A549 (cell line): ENCODE results near the gene CMC2. TPM values are rescaled to one million over a fixed set of nuclear protein-coding genes. Genes with fewer than 3 reads are reported as not detected.

ENCODE experiments used
- ATAC-seq, 2 experiments: fragments of 200-7000 bp in 1 of 2; fragments of >200 bp in 1 of 2; cut with Nextera tagmentation in 1 of 2; cut with Tn5 transposase in 1 of 2; 3 replicates each; pipeline versions ENCODE4 v1.8.0 to v1.9.1; 2018 to 2020; ENCODE audit warnings: mild to moderate bottlenecking in 1 of 2, moderate library complexity in 1 of 2
- CTCF ChIA-PET: fragments of 300-600 bp; sonication (Branson Sonifier 250); formaldehyde crosslinking; extraction: SDS; loops from one replicate; lab custom pipeline; 2021; ENCODE audit warnings: antibody characterized with exemption, inconsistent platforms; lab: Yijun Ruan, JAX
- POLR2A ChIA-PET: fragments of 350-600 bp; formaldehyde crosslinking; extraction: SDS; loops from one replicate; lab custom pipeline; 2021; ENCODE audit warnings: antibody characterized with exemption, inconsistent platforms; lab: Yijun Ruan, JAX
- DNase-seq, 2 experiments: peaks; one replicate each; pipeline versions ENCODE4 v3.0.0 to v3.0.0-alpha.2; 2011 to 2016; ENCODE audit warnings: low read depth in 1 of 2, low spot score in 1 of 2
- FAIRE-seq: peaks from 2 replicates; lab custom pipeline; 2011; peaks lifted over from hg19 to GRCh38; lab: Jason Lieb, UNC
- H3K27ac ChIP-seq, 2 experiments: fragments of >200 bp; sonication (Bioruptor Twin); formaldehyde crosslinking; 3 replicates each; pipeline ENCODE4 v1.5.1; 2016 to 2017
- H3K4me1 ChIP-seq: fragments of >200 bp; sonication (Bioruptor Twin); formaldehyde crosslinking; 3 replicates; pipeline ENCODE4 v1.6.1; 2016
- H3K4me2 ChIP-seq: fragments of >200 bp; sonication (Bioruptor Twin); formaldehyde crosslinking; 3 replicates; pipeline ENCODE4 v1.6.1; 2016
- H3K4me3 ChIP-seq: fragments of >200 bp; sonication (Bioruptor Twin); formaldehyde crosslinking; 3 replicates; pipeline ENCODE4 v1.5.1; 2016
- H3K9me3 ChIP-seq: fragments of >200 bp; sonication (Bioruptor Twin); formaldehyde crosslinking; 3 replicates; pipeline ENCODE4 v1.6.1; 2016
- BCL3 ChIP-seq: fragments of >200 bp; sonication (Bioruptor Twin); formaldehyde crosslinking; IDR thresholded peaks from 3 replicates; pipeline ENCODE4 v1.6.1; 2016
- CBX2 ChIP-seq: fragments of 200-600 bp; sonication (generic); IDR thresholded peaks from 2 replicates; pipeline ENCODE4 v1.6.1; 2016; ENCODE audit warnings: low read depth, mild to moderate bottlenecking, borderline replicate concordance
- CHD4 ChIP-seq: fragments of 200-600 bp; sonication (generic); IDR thresholded peaks from 2 replicates; pipeline ENCODE4 v1.6.1; 2016; ENCODE audit warnings: antibody characterized with exemption, mild to moderate bottlenecking, borderline replicate concordance
- CTCF ChIP-seq: fragments of >200 bp; sonication (Bioruptor Twin); formaldehyde crosslinking; IDR thresholded peaks from 3 replicates; pipeline ENCODE4 v1.5.1; 2016
- E2F6 ChIP-seq: IDR thresholded peaks from 2 replicates; pipeline ENCODE4 v1.6.1; 2012; ENCODE audit warnings: low read depth, borderline replicate concordance
- EHMT2 ChIP-seq: fragments of 200-600 bp; sonication (generic); IDR thresholded peaks from 2 replicates; pipeline ENCODE4 v1.6.1; 2016; ENCODE audit warnings: antibody characterized with exemption, low read depth, mild to moderate bottlenecking, moderate library complexity
- ESRRA ChIP-seq: fragments of 150-350 bp; IDR thresholded peaks from 2 replicates; pipeline ENCODE4 v1.6.1; 2014; ENCODE audit warnings: mild to moderate bottlenecking, low read length, borderline replicate concordance
- FOXS1 ChIP-seq: fragments of 250-450 bp; sonication (Bioruptor Pico); IDR thresholded peaks from 2 replicates; pipeline ENCODE4 v1.5.0; 2020; ENCODE audit warnings: mild to moderate bottlenecking, moderate library complexity
- HEYL ChIP-seq: fragments of 250-450 bp; sonication (Bioruptor Pico); IDR thresholded peaks from 2 replicates; pipeline ENCODE4 v1.8.0; 2021; ENCODE audit warnings: mild to moderate bottlenecking, moderate library complexity
- HOXB13 ChIP-seq: fragments of 250-450 bp; sonication (Bioruptor Pico); IDR thresholded peaks from 2 replicates; pipeline ENCODE4 v1.5.0; 2020; ENCODE audit warnings: low read depth, mild to moderate bottlenecking, moderate library complexity
- HOXB5 ChIP-seq: fragments of 250-450 bp; sonication (Bioruptor Pico); IDR thresholded peaks from 2 replicates; pipeline ENCODE4 v1.5.0; 2020; ENCODE audit warnings: mild to moderate bottlenecking, moderate library complexity
- KDM1A ChIP-seq: fragments of 200-600 bp; sonication (generic); IDR thresholded peaks from 2 replicates; pipeline ENCODE4 v1.6.1; 2016; ENCODE audit warnings: low read depth, mild to moderate bottlenecking
- MAX ChIP-seq: IDR thresholded peaks from 2 replicates; pipeline ENCODE4 v1.6.1; 2012
- PHF8 ChIP-seq: fragments of 200-600 bp; sonication (generic); IDR thresholded peaks from 2 replicates; pipeline ENCODE4 v1.6.1; 2016; ENCODE audit warnings: low read depth, mild to moderate bottlenecking, antibody characterized with exemption, moderate library complexity, borderline replicate concordance
- POLR2A ChIP-seq: IDR thresholded peaks from 2 replicates; pipeline ENCODE4 v1.6.1; 2012; ENCODE audit warnings: mild to moderate bottlenecking, low read length
- RAD21 ChIP-seq, 2 experiments: fragments of >200 bp in 1 of 2; sonication (Bioruptor Twin) in 1 of 2; formaldehyde crosslinking in 1 of 2; IDR thresholded peaks in 1 of 2; conservative IDR thresholded peaks in 1 of 2; 2 replicates in 1 of 2; 3 replicates in 1 of 2; pipeline ENCODE4 v1.6.1; 2012 to 2018; ENCODE audit warnings: inconsistent platforms in 1 of 2
- RARB ChIP-seq: fragments of 250-450 bp; sonication (Bioruptor Pico); IDR thresholded peaks from 2 replicates; pipeline ENCODE4 v1.8.0; 2021; ENCODE audit warnings: mild to moderate bottlenecking, moderate library complexity
- SMC3 ChIP-seq: fragments of >200 bp; sonication (Bioruptor Twin); formaldehyde crosslinking; IDR thresholded peaks from 3 replicates; pipeline ENCODE4 v1.6.1; 2018; ENCODE audit warnings: inconsistent platforms
- USF2 ChIP-seq: fragments of 450-650 bp; IDR thresholded peaks from 2 replicates; pipeline ENCODE4 v1.6.1; 2014; ENCODE audit warnings: antibody characterized with exemption
- WGBS: methylation state at CpG from one replicate; pipeline ENCODE4 v1.1.6; 2017; ENCODE audit errors: missing lambda C conversion rate; 5-methylcytosine and 5-hydroxymethylcytosine counted together
- polyA plus RNA-seq, 4 experiments: library from polyadenylated mRNA; depleted of rRNA in 3 of 4; stranded (reverse); fragments of >200 nt; fragmentation: RNase III in 1 of 4; extraction: RNeasy Plus Mini Kit Qiagen cat#74134 plus additional on column Dnase treatment in 1 of 4; gene quantifications; 2 replicates in 3 of 4; 3 replicates in 1 of 4; pipeline ENCODE4 v1.2.3, GENCODE V29; 2011 to 2017

The CMC2 gene
- polyA plus RNA-seq, 2 of the 4 experiments (the other 2 are of a cell fraction): 143 to 207 TPM

GRCh38 chr16:80931801-80932707 lies 74.6 kb downstream of the CMC2 start (continued):
- peak; percentile 96 for TF ChIP-seq E2F6
- TF ChIP-seq HOXB13 (CRISPR knock-in tag): peak; percentile 73; the same call in 1 of the 2 replicates
- TF ChIP-seq BCL3: no peak
- 0 out of 2 replicates have a peak, but pooled peaks have one; percentile 18 for TF ChIP-seq HOXB5 (CRISPR knock-in tag)
- no peak for TF ChIP-seq KDM1A
- no peak for TF ChIP-seq CBX2
- TF ChIP-seq USF2: no peak
- TF ChIP-seq MAX: peak; percentile 93
- no peak for TF ChIP-seq FOXS1 (CRISPR knock-in tag)

GRCh38 chr16:80924372-80924978 lies 82.2 kb downstream of the CMC2 start:
- ChIA-PET CTCF (interaction anchor here (0.6 to 1.6 kb wide), 14 partner anchors 8 to 401 kb away, joined by 3 to 7 read pairs (median 3); partner anchors contain the start of gene ATMIN), POLR2A (no interaction called here)
- Histone ChIP-seq H3K9me3 (no peaks in the 10 kb centered on the region), H3K27ac (no peak overlapping the region), H3K4me3 (no peak overlapping the region), H3K4me2 (no peak overlapping the region), H3K4me1 (no peaks in the 10 kb centered on the region)
- FAIRE-seq (no peak), DNase-seq (peak; percentile 43 to 70), ATAC-seq (peak; percentile 75 to 96)
- TF ChIP-seq HOXB5 (CRISPR knock-in tag) (no peak), RAD21 (conservative IDR thresholded peaks at IDR 0.05 in 1 of 2, IDR thresholded peaks at IDR 0.05 in 1 of 2) (peak; percentile 57 to 71), SMC3 (peak; percentile 46; the same call in 2 of the 3 replicates), CTCF (peak; percentile 55)
- WGBS: 7% methylated on average over 8 of the region's 8 CpGs

GRCh38 chr16:80923356-80923755 lies 83.3 kb downstream of the CMC2 start:
- ChIA-PET POLR2A (no interaction called here), CTCF (interaction anchor here (0.6 to 1.5 kb wide), 3 partner anchors 52 to 276 kb away, joined by 3 to 5 read pairs (median 3); no protein-coding TSS in a partner anchor)
- DNase-seq (no peak), ATAC-seq (no peak), FAIRE-seq (no peak)
- H3K9me3 ChIP-seq: no peaks in the 10 kb centered on the region
- WGBS: 82% methylated on average over 4 of the region's 4 CpGs
- H3K4me1 ChIP-seq: no peaks in the 10 kb centered on the region
- H3K4me3 ChIP-seq: no peak overlapping the region
- H3K4me2 ChIP-seq: no peak overlapping the region
- TF ChIP-seq EHMT2: no peak
- TF ChIP-seq PHF8: no peak
- no peak for TF ChIP-seq ESRRA
- no peak for TF ChIP-seq POLR2A
- TF ChIP-seq CHD4: no peak
- no peak for TF ChIP-seq RARB (CRISPR knock-in tag)
- no peak for TF ChIP-seq HEYL (CRISPR knock-in tag)
- H3K27ac ChIP-seq: no peak overlapping the region
